Measurements from ENCODE around the gene CEMIP2. TPM values are rescaled to one million over a fixed set of nuclear protein-coding genes. Genes with fewer than 3 reads are reported as not detected.
"Not testable (repeated sequence)": the region's sequence is repeated elsewhere in the genome, so short reads cannot be mapped to it uniquely, and the experiment has no call there.

The CEMIP2 gene
- 10.1 TPM for total RNA-seq

DNA sequence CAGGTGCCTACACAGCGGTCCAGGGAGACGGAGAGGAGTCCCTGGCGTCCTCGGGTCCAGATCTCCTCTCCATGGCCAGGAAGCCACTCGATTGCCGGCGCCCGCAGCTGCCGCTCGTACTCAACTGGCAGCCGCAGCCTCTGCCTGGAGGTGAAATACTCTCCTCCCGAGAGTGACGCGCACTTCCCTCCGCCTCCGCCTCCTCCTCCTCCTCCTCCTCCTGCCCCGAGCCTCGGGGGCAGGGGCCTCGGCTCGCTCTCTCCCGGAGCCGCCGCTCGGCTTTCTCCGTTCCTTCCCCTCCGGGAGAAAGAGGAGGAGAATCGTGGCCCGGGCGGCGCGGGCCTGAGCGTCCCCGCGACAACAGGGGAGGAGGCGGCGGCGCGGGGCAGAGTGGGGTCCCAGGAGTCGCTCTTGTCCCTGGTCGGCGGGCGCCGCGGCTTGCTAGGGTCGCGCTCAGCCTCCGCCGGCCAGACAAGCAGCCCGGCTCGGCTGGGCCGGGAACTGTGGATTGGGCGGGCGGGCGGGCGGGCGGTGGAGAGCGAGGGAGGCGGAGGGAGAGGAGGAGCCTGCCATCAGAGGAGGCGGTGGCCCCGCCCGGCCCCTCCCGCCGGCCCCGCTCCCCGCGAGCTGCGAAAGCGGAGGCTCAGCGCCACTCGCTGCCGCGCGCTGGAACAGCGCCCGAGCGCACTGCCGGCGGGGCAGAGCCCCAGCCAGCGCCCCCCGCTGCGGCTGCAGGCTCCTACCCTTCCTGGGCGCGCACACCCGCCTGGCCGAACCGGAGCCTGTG lies at the start of gene CEMIP2:
TSS of gene CEMIP2 (minus strand) at position 126 of the 787 bp plus-strand sequence. CDS start 18,140 bp downstream, outside the sequence.
- ATAC-seq: peak; percentile 90

DNA sequence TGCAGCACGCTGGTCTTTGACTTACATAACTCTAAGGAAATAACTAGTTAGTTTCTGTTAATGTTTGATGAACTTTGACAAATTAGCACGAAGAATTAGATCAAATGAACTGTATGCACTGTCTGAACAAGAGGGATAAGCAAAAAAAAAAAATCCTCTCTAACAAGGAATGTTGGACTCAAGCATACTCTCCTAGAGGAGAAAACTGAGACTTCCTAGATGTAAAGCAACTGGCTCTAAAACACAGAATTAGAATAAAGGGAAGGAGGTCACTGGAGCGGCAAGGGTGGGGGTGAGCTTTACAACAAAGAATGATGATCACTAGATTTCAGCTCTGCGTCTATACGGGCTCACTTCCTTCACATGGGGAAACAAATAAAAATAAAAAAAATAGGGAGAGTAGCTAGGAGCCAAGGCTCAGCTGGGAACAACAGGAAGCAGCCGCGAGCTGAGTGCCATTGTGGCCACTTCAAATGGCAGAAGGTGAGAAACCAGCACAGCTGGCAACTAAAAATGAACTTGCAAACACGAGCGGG lies 48.7 kb upstream of the CEMIP2 start:
- ATAC-seq: no peak

- no peak for ATAC-seq
Measured at GRCh38 chr9:71814815-71815214, 46.5 kb upstream of the CEMIP2 start.

- no peak for ATAC-seq
Measured at GRCh38 chr9:71814226-71814625, 45.9 kb upstream of the CEMIP2 start.

GRCh38 chr9:71812385-71812784 lies 44.1 kb upstream of the CEMIP2 start:
- ATAC-seq: no peak

DNA sequence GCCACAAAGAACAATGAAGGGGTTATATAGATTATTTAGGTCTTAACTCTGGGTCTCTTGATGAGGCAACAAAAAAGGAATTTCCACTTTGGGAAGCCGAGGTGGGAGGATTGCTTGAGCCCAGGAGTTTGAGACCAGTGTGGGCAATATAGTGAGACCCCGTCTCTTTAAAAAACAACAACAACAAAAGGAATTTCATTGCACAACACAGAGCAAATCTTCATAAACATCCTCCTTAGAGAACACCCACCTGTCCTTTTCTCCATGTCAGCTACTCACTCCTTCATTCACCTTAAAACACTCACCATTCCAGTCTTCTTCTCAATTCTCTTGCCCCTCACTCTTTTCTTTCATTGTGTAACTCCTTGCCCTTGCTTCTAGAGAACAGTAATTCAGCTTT lies 39.8 kb upstream of the CEMIP2 start:
- ATAC-seq: no peak

DNA sequence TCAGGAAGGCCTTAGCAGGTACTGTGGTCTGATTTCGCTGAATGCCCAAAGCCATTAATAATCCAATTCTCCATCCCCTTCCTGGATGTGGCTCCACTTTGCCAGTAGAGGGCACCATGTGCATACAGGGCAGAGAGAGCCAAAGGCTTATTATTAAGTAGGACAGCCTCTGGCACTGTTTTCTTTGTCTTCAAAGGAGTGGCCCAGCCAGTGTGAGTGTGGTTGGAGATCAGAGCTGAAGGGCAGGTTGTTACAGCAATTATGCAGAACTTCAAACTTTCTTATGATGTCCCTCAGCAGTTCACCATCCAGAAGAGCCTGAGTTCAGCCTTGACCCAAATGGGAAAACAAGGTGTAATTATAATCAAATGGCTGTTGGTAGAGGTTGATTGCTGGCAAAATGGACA lies 38.6 kb upstream of the CEMIP2 start:
- ATAC-seq: peak; percentile 96

GRCh38 chr9:71805096-71805495 lies 36.8 kb upstream of the CEMIP2 start:
- ATAC-seq: not testable (repeated sequence)

GRCh38 chr9:71801826-71802225 lies 33.5 kb upstream of the CEMIP2 start:
- ATAC-seq: no peak

GRCh38 chr9:71797266-71797665 lies 29.0 kb upstream of the CEMIP2 start:
- no peak for ATAC-seq

DNA sequence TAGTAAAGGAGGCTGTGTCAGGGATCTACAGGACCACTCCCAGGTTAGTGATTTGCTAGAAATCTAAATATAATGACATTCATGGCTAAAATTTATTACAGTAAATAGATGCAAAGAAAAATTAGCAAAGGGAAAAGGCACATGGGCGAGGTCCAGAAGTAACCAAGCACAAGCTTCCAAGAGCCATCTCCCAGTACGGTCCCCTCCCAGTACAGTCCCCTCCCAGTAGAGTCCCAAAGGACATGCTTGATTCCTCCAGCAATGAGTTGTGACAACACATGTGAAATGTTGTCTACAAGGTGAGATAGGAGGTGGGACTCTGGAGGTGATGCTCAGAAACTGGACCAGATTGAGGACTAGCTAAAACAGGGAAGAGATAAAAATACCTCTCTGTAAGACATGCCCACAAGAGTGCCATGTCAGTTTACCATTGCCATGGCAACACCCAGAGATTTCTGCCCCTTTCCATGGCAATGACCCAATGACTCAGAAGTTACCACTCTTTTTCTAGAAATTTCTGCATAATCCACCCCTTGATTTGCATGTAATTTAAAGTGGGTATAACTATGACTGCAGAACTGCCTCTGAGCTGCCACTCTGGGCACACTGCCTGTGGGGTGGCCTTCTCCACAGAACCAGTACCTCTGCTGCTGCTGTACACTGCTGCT lies 27.9 kb upstream of the CEMIP2 start:
- no peak for ATAC-seq

DNA sequence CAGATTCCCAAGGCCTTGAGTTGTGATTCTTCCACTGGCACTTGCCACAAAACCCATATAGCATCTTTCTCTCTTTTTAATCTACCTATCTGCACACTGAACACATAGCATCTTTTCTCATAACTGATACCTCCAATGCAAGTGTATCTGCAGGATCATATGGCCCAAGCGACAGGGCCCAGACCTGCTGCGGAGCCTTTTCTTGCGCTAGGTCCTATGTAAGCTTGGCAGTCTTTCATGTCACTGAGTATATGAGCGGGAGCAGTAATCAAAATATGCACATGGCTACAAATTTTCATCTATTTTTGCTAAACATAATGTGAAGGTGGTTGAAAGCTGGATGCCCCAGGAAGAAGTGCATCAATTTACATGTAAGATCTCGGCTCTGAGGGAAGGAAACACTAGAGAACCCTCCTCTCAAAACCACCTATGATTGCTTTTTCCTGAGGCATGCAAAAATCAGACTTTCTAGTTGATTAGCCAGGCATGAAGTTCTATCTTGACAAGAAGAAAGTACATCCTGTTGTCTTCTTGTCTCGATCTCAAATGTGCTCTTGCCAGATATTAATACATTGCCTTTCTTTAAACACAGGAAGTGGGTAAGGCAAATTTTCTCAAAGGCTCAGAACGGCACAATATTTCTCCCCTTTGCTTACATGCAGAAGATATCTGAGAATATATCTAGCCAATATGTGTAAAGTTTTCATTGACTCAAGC lies 26.9 kb upstream of the CEMIP2 start:
- peak; percentile 74 for ATAC-seq

GRCh38 chr9:71793386-71794105 lies 25.2 kb upstream of the CEMIP2 start:
- no peak for ATAC-seq

DNA sequence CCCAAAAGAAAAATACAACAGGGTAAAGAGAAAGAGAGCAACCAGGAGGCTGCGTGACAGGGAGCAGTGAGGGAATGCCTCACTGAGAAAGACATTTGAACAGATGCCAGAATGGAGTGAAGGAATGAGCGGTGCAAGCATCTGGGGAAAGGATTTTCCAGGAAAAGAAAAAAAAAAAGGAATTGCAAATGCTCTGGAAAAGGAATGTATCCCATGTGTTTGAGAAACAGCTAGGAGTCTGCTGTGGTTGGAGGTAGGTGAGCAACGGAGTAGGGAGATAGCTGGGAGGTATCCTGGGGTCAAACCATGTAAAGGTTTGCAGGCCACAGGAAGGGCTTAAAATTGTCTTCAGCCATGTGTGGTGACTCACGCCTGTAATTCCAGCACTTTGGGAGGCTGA lies 23.6 kb upstream of the CEMIP2 start:
- no peak for ATAC-seq

GRCh38 chr9:71790296-71790695 lies 22.0 kb upstream of the CEMIP2 start:
- no peak for ATAC-seq

DNA sequence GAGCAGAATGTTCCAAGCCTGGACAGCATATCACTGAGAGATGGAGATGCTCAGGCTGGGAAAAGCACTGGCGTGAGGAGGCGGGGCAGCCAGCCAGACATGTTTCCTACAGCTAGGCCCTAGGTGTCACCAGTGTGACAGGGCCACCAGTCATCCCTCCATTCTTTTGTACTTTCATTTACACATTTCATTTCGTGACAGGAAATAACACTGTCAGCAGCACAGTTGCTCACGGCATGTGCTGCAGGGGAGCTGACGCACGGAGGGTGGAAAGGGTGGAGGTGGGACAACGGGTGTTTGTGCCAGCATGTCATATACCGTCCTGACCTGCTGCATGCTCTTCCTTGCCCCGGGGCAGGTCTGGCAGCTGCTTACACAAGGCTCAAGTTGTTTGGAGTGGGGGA lies 14.8 kb upstream of the CEMIP2 start:
- ATAC-seq: peak; percentile 97

GRCh38 chr9:71781391-71781790 lies 13.1 kb upstream of the CEMIP2 start:
- no peak for ATAC-seq

GRCh38 chr9:71780953-71781352 lies 12.6 kb upstream of the CEMIP2 start:
- ATAC-seq: no peak

DNA sequence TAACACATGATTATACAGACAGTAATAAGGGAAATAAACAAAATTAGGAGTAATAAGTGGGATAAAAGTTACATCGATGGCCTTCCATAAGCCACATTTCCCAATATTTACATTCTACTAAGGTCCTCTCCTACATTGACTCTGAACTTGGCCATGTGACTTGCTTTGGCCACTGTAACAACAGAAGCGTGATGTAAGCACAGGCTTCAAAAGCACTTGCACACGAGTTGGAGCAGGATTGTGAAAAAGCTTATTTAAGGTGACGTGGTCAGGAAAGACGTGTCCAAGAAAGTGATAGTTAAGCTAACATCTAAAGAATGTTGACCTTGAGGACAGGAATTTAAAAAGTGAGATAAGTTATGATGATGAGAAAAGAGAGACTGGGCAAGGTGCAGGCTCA lies 9.8 kb upstream of the CEMIP2 start:
- ATAC-seq: no peak

DNA sequence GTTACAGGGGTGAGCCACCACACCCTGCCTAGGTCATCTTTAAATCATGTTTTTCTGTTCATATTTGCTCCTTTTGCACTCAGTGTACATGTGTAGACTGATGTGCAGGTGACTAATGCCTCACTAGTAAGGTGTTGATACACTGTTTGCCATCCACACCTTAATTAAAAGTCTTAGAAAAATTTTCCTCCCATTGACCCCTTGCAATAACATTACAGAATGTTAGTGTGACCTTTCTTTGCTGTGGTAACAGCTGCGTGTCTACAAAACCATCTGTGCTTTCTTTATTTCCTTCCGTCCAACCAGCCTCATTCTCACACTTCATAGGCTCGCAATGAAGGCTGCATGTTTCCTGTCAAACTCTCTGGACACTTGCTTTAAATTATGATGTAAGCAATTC lies 6.6 kb upstream of the CEMIP2 start:
- ATAC-seq: peak; percentile 69

- ATAC-seq: no peak
Measured at GRCh38 chr9:71772726-71773125, 4.4 kb upstream of the CEMIP2 start.

DNA sequence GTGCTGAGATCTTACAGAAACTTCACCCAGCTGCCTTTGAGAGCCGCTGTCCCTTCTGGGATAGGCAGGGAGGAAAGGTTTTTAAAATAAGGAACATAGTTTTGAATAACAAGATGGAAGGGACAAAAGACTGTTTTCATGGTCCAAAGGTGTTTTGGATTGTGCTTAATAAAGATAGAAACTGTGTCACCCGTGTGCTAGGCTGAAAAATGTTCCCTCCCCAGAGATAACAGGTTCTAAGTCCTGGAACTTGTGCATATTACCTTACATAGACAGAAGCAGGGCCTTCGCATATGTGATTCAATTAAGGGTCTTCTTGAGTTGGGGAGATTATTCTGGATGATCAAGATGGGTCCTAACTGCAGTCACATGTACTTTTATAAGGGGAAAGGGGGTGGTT lies 1.9 kb upstream of the CEMIP2 start:
- no peak for ATAC-seq

Measured in esophagus mucosa (tissue), 1 donor.